ENCODE measurements around the gene NFKBIE.

- TF ChIP-seq EZH2 (IDR thresholded peaks at IDR 0.05; ENCODE audit: low read length), result no peak
- TF ChIP-seq CTCF (optimal IDR thresholded peaks at IDR 0.05 in 1 of 3, IDR thresholded peaks at IDR 0.05 in 1 of 3, conservative IDR thresholded peaks at IDR 0.05 in 1 of 3; ENCODE audit: extremely low read depth in 1 of 3, insufficient read depth in 2 of 3, low read length in 3 of 3), result no peak
These were observed 33.5 kb upstream of the NFKBIE start for GRCh38 chr6:44298864-44299263.
